K562 (cell line): ENCODE results near the gene CIAO3. TPM values are rescaled to one million over a fixed set of nuclear protein-coding genes. Genes with fewer than 3 reads are reported as not detected.

Experiments used
- COPS2 ChIP-seq: fragments of 450-650 bp; conservative IDR thresholded peaks from 2 replicates; pipeline ENCODE4 v1.6.1; 2016; ENCODE audit warnings: mild to moderate bottlenecking, moderate library complexity
- MECOM ChIP-seq: fragments of 250-450 bp; sonication (Bioruptor Pico); IDR thresholded peaks from 2 replicates; pipeline ENCODE4 v1.8.0; 2022; ENCODE audit warnings: inconsistent platforms
- NR3C1 ChIP-seq: sonication (generic); formaldehyde crosslinking; IDR thresholded peaks from 2 replicates; pipeline ENCODE4 v1.8.1; 2022; ENCODE audit warnings: missing genetic modification reagents
- NR4A1 ChIP-seq, 2 experiments: fragments of 250-450 bp in 1 of 2; fragments of 450-650 bp in 1 of 2; sonication (Bioruptor Pico) in 1 of 2; IDR thresholded peaks; 2 replicates each; pipeline versions ENCODE4 v1.4.0 to v1.6.1; 2016 to 2020; ENCODE audit warnings: mild to moderate bottlenecking in 2 of 2, missing compliant biosample characterization in 1 of 2, missing genetic modification characterization in 1 of 2, moderate library complexity in 1 of 2
- POU5F1 ChIP-seq: fragments of 150-350 bp; IDR thresholded peaks from 2 replicates; pipeline ENCODE4 v1.6.1; 2014; ENCODE audit warnings: borderline replicate concordance, low read length, low read depth, mild to moderate bottlenecking; ENCODE audit not compliant: partially characterized antibody
- polyA plus RNA-seq, 8 experiments: library from polyadenylated mRNA; depleted of rRNA in 4 of 8; stranded (reverse) in 5 of 8; unstranded in 3 of 8; fragments of >200 nt; fragmentation: Nextera tagmentation in 2 of 8; fragmentation: Illumina TruSeq in 1 of 8; extraction: Ambion mirVana in 2 of 8; extraction: Trizol in 1 of 8; gene quantifications; 2 replicates each; pipeline versions ENCODE4 v1.2.1 to v1.2.3, GENCODE V29; 2011 to 2014; ENCODE audit warnings: inconsistent platforms in 1 of 8, missing spikeins in 1 of 8
- total RNA-seq, 7 experiments: library from RNA; depleted of rRNA in 6 of 7; stranded (reverse); fragments of >200 nt in 6 of 7; fragmentation: Illumina TruSeq in 2 of 7; extraction: Trizol in 2 of 7; gene quantifications; 2 replicates each; pipeline versions ENCODE4 v1.2.1 to v1.2.3, GENCODE V29; 2011 to 2021; ENCODE audit warnings: low replicate concordance in 1 of 7
- TF ChIP-seq, protein P1 (sequence below), 2 experiments: fragments of 200-800 bp in 1 of 2; sonication (Bioruptor generic) in 1 of 2; sonication (generic) in 1 of 2; formaldehyde crosslinking in 1 of 2; IDR thresholded peaks in 1 of 2; conservative IDR thresholded peaks in 1 of 2; 2 replicates each; pipeline versions ENCODE4 v1.5.0 to v1.6.1; 2016 to 2020; ENCODE audit warnings: missing compliant biosample characterization in 1 of 2, missing genetic modification characterization in 1 of 2, missing genetic modification reagents in 1 of 2
- TF ChIP-seq, protein P2 (sequence below), 3 experiments: fragments of 200-800 bp in 1 of 3; fragments of 250-450 bp in 1 of 3; fragments of 450-650 bp in 1 of 3; sonication (Bioruptor Pico) in 1 of 3; sonication (Bioruptor generic) in 1 of 3; formaldehyde crosslinking in 1 of 3; IDR thresholded peaks; 2 replicates each; pipeline versions ENCODE4 v1.6.1 to v1.8.0; 2016 to 2022; ENCODE audit warnings: mild to moderate bottlenecking in 2 of 3, missing genetic modification characterization in 2 of 3, missing compliant biosample characterization in 1 of 3, moderate library complexity in 1 of 3
- TF ChIP-seq, protein P3 (sequence below): fragments of 250-450 bp; sonication (Bioruptor Pico); IDR thresholded peaks from 2 replicates; pipeline ENCODE4 v1.4.0; 2020

The CIAO3 gene
- total and polyA plus RNA-seq, 9 of the 15 experiments (the other 6 are each of a cell fraction or from before 2014, with no cell fraction given): 2.2 to 35.6 (median 18.7) TPM

DNA sequence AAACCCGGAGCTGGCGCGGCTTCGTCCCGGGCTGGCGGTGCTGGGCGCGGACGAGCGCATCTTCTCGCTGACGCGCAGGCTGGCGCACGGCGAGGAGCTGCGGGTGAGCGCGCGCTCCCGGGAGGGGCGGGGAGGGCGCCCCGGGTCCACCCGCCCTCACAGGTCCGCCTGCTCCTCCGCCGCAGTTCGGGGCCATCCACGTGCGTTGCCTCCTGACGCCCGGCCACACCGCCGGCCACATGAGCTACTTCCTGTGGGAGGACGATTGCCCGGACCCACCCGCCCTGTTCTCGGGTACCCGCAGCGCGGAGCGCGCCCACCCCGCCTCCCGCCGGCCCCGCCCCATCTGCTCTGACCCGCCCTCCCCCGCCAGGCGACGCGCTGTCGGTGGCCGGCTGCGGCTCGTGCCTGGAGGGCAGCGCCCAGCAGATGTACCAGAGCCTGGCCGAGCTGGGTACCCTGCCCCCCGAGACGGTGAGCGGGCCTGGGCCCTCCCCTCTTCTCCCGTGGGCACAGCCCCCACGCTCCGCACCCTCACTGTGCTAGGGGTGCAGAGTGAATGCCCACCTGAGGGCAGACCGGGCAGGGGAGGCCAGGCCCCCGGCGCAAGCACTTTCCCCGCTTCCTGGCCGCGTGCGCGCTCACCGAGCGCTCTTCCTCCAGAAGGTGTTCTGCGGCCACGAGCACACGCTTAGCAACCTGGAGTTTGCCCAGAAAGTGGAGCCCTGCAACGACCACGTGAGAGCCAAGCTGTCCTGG, 12.5 kb downstream of the CIAO3 start (continued):
- TF ChIP-seq, protein P1, sequence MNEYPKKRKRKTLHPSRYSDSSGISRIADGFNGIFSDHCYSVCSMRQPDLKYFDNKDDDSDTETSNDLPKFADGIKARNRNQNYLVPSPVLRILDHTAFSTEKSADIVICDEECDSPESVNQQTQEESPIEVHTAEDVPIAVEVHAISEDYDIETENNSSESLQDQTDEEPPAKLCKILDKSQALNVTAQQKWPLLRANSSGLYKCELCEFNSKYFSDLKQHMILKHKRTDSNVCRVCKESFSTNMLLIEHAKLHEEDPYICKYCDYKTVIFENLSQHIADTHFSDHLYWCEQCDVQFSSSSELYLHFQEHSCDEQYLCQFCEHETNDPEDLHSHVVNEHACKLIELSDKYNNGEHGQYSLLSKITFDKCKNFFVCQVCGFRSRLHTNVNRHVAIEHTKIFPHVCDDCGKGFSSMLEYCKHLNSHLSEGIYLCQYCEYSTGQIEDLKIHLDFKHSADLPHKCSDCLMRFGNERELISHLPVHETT (CRISPR knock-in tag; conservative IDR thresholded peaks at IDR 0.05 in 1 of 2, IDR thresholded peaks at IDR 0.05 in 1 of 2): 0 out of 4 replicates have a peak, but pooled peaks of 1 of the 2 experiments have one; percentile 39
- TF ChIP-seq MECOM (CRISPR knock-in tag): no peak
- TF ChIP-seq COPS2: no peak
- no peak for TF ChIP-seq NR4A1 (CRISPR knock-in tag; IDR thresholded peaks at IDR 0.05)
- TF ChIP-seq NR4A1 (tag; IDR thresholded peaks at IDR 0.05): no peak
- TF ChIP-seq, protein P2, sequence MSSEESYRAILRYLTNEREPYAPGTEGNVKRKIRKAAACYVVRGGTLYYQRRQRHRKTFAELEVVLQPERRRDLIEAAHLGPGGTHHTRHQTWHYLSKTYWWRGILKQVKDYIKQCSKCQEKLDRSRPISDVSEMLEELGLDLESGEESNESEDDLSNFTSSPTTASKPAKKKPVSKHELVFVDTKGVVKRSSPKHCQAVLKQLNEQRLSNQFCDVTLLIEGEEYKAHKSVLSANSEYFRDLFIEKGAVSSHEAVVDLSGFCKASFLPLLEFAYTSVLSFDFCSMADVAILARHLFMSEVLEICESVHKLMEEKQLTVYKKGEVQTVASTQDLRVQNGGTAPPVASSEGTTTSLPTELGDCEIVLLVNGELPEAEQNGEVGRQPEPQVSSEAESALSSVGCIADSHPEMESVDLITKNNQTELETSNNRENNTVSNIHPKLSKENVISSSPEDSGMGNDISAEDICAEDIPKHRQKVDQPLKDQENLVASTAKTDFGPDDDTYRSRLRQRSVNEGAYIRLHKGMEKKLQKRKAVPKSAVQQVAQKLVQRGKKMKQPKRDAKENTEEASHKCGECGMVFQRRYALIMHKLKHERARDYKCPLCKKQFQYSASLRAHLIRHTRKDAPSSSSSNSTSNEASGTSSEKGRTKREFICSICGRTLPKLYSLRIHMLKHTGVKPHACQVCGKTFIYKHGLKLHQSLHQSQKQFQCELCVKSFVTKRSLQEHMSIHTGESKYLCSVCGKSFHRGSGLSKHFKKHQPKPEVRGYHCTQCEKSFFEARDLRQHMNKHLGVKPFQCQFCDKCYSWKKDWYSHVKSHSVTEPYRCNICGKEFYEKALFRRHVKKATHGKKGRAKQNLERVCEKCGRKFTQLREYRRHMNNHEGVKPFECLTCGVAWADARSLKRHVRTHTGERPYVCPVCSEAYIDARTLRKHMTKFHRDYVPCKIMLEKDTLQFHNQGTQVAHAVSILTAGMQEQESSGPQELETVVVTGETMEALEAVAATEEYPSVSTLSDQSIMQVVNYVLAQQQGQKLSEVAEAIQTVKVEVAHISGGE (CRISPR knock-in tag; IDR thresholded peaks at IDR 0.05): peak in 1 of 3 experiments; percentile 83; a peak in 2 of 6 replicates
- TF ChIP-seq POU5F1: no peak
- TF ChIP-seq NR3C1 (CRISPR knock-in tag): 0 out of 2 replicates have a peak, but pooled peaks have one; percentile 14
- TF ChIP-seq, protein P3, sequence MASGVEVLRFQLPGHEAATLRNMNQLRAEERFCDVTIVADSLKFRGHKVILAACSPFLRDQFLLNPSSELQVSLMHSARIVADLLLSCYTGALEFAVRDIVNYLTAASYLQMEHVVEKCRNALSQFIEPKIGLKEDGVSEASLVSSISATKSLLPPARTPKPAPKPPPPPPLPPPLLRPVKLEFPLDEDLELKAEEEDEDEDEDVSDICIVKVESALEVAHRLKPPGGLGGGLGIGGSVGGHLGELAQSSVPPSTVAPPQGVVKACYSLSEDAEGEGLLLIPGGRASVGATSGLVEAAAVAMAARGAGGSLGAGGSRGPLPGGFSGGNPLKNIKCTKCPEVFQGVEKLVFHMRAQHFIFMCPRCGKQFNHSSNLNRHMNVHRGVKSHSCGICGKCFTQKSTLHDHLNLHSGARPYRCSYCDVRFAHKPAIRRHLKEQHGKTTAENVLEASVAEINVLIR (CRISPR knock-in tag): no peak
